ENCODE measurements around the gene AVL9. TPM values are rescaled to one million over a fixed set of nuclear protein-coding genes. Genes with fewer than 3 reads are reported as not detected.
A peak's percentile ranks its signal among the peaks of the same experiment; 100 is the strongest.

The AVL9 gene
- total and polyA plus RNA-seq, 2 of the 13 experiments (the other 11 are each of a cell fraction or from before 2014, with no cell fraction given) = 29.9 to 48.0 TPM

DNA sequence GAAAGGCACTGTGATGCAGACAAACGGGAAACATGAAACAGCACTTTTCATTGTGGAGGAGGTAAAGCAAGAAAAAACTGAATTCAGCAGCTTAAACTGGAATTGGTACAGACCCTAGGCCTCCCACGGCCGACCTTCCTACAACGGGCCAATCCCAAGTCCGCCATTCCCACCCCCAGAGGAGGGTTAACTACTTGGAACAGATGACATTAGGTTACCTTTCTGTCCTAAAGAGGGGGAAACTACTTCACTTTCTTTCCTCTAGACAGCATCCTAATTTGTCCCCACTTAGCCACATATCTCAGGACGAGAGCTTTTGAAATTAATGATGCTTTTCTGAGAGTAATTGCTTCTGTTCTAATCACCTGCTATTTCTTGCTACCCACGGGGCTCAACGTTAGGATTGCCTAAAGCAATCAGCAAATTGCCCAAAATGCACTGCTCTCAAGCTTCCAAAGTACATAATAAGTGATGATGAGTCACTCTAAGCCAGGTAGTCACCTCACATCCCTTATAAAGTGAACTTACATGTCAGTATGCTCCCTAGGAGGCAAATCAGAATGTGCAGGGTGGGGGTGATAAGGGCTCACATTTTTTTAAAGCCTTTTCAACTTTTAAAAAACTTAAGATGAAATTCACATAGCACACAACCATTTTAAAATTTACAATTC lies 41.8 kb upstream of the AVL9 start:
- FAIRE-seq (no peak), ATAC-seq (peak; percentile 34; the same call in 1 of the 3 replicates), DNase-seq (ENCODE audit: low spot score) (no peak)
- POLR2A ChIA-PET = no interaction called here
- WGBS (ENCODE audit: low lambda C conversion rate) = 0% methylated on average over 8 of the region's 8 CpGs
- CTCF ChIA-PET (ENCODE audit: low intra/inter-chr PET ratio, low total read pairs) = no interaction called here
- Histone ChIP-seq H4K20me1 (ENCODE audit: insufficient read depth, low read length) (no peaks in the 10 kb centered on the region), H3K4me1 (ENCODE audit: insufficient read depth, low read length) (no peaks in the 10 kb centered on the region), H3K27ac (ENCODE audit: extremely low read length, insufficient read depth, low read length) (no peak overlapping the region), H3K27me3 (ENCODE audit: control insufficient read depth in 1 of 2, insufficient read depth in 2 of 2, low read length in 2 of 2) (no peaks in the 10 kb centered on the region; a peak in 1 of 5 replicates), H3K9ac (ENCODE audit: insufficient read depth, low read depth, low read length) (no peak overlapping the region), H3K36me3 (replicated peaks in 1 of 2; ENCODE audit: control insufficient read depth in 1 of 2, insufficient read depth in 2 of 2, low read length in 2 of 2) (no peaks in the 10 kb centered on the region), H3K4me3 (replicated peaks in 1 of 3; ENCODE audit: insufficient read depth in 1 of 3, low read depth in 2 of 3, low read length in 3 of 3) (no peak overlapping the region), H3K4me2 (ENCODE audit: low read depth, low read length) (no peak overlapping the region), H2AFZ (ENCODE audit: low read length) (no peak overlapping the region), H3K9me3 (ENCODE audit: low read length) (no peaks in the 10 kb centered on the region), H3K79me2 (ENCODE audit: insufficient read depth, low read length) (no peaks in the 10 kb centered on the region)
- no peak for TF ChIP-seq RBM39 (IDR thresholded peaks at IDR 0.05; ENCODE audit: low read depth, low read length, poor library complexity, severe bottlenecking)
- TF ChIP-seq, protein P1, sequence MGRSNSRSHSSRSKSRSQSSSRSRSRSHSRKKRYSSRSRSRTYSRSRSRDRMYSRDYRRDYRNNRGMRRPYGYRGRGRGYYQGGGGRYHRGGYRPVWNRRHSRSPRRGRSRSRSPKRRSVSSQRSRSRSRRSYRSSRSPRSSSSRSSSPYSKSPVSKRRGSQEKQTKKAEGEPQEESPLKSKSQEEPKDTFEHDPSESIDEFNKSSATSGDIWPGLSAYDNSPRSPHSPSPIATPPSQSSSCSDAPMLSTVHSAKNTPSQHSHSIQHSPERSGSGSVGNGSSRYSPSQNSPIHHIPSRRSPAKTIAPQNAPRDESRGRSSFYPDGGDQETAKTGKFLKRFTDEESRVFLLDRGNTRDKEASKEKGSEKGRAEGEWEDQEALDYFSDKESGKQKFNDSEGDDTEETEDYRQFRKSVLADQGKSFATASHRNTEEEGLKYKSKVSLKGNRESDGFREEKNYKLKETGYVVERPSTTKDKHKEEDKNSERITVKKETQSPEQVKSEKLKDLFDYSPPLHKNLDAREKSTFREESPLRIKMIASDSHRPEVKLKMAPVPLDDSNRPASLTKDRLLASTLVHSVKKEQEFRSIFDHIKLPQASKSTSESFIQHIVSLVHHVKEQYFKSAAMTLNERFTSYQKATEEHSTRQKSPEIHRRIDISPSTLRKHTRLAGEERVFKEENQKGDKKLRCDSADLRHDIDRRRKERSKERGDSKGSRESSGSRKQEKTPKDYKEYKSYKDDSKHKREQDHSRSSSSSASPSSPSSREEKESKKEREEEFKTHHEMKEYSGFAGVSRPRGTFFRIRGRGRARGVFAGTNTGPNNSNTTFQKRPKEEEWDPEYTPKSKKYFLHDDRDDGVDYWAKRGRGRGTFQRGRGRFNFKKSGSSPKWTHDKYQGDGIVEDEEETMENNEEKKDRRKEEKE (IDR thresholded peaks at IDR 0.05) = no peak
- TF ChIP-seq, protein P2, sequence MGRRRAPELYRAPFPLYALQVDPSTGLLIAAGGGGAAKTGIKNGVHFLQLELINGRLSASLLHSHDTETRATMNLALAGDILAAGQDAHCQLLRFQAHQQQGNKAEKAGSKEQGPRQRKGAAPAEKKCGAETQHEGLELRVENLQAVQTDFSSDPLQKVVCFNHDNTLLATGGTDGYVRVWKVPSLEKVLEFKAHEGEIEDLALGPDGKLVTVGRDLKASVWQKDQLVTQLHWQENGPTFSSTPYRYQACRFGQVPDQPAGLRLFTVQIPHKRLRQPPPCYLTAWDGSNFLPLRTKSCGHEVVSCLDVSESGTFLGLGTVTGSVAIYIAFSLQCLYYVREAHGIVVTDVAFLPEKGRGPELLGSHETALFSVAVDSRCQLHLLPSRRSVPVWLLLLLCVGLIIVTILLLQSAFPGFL (CRISPR knock-in tag; IDR thresholded peaks at IDR 0.05) = no peak
- TF ChIP-seq, protein P3, sequence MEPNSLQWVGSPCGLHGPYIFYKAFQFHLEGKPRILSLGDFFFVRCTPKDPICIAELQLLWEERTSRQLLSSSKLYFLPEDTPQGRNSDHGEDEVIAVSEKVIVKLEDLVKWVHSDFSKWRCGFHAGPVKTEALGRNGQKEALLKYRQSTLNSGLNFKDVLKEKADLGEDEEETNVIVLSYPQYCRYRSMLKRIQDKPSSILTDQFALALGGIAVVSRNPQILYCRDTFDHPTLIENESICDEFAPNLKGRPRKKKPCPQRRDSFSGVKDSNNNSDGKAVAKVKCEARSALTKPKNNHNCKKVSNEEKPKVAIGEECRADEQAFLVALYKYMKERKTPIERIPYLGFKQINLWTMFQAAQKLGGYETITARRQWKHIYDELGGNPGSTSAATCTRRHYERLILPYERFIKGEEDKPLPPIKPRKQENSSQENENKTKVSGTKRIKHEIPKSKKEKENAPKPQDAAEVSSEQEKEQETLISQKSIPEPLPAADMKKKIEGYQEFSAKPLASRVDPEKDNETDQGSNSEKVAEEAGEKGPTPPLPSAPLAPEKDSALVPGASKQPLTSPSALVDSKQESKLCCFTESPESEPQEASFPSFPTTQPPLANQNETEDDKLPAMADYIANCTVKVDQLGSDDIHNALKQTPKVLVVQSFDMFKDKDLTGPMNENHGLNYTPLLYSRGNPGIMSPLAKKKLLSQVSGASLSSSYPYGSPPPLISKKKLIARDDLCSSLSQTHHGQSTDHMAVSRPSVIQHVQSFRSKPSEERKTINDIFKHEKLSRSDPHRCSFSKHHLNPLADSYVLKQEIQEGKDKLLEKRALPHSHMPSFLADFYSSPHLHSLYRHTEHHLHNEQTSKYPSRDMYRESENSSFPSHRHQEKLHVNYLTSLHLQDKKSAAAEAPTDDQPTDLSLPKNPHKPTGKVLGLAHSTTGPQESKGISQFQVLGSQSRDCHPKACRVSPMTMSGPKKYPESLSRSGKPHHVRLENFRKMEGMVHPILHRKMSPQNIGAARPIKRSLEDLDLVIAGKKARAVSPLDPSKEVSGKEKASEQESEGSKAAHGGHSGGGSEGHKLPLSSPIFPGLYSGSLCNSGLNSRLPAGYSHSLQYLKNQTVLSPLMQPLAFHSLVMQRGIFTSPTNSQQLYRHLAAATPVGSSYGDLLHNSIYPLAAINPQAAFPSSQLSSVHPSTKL (CRISPR knock-in tag; IDR thresholded peaks at IDR 0.05) = no peak
- no peak for TF ChIP-seq SYNCRIP (IDR thresholded peaks at IDR 0.05; ENCODE audit: insufficient read depth, low read depth, low read length)
- TF ChIP-seq, protein P4, sequence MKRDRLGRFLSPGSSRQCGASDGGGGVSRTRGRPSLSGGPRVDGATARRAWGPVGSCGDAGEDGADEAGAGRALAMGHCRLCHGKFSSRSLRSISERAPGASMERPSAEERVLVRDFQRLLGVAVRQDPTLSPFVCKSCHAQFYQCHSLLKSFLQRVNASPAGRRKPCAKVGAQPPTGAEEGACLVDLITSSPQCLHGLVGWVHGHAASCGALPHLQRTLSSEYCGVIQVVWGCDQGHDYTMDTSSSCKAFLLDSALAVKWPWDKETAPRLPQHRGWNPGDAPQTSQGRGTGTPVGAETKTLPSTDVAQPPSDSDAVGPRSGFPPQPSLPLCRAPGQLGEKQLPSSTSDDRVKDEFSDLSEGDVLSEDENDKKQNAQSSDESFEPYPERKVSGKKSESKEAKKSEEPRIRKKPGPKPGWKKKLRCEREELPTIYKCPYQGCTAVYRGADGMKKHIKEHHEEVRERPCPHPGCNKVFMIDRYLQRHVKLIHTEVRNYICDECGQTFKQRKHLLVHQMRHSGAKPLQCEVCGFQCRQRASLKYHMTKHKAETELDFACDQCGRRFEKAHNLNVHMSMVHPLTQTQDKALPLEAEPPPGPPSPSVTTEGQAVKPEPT (CRISPR knock-in tag; IDR thresholded peaks at IDR 0.05; ENCODE audit: low read depth) = no peak
- TF ChIP-seq ZNF816 (CRISPR knock-in tag; IDR thresholded peaks at IDR 0.05; ENCODE audit: borderline replicate concordance) = no peak
- peak; percentile 59 for TF ChIP-seq FOSL2 (CRISPR knock-in tag; IDR thresholded peaks at IDR 0.05)
- in situ Hi-C loops (cut with HindIII; ENCODE audit: extremely low pct_ligation_motif_present, low pct_unique_long_range_greater_than_20kb) (no loop called here), intact Hi-C loops (cut with micrococcal nuclease; ENCODE audit: unreplicated experiment) (no loop called here)
- no TSS peak for BruUV-seq (replicated peaks)

Data from HepG2 (cell line).